HG02759 (cell line): ENCODE data around the gene STK16.
A peak's percentile ranks its signal among the peaks of the same experiment; 100 is the strongest.
"Not testable (repeated sequence)": the region's sequence is repeated elsewhere in the genome, so short reads cannot be mapped to it uniquely, and the experiment has no call there.

Experiments used
- ATAC-seq: cut with Tn5 transposase; IDR thresholded peaks from one replicate; pipeline ENCODE4 v1.9.1; 2021; ENCODE audit warnings: mild to moderate bottlenecking, moderate library complexity; ENCODE audit not compliant: unreplicated experiment

The STK16 gene

DNA sequence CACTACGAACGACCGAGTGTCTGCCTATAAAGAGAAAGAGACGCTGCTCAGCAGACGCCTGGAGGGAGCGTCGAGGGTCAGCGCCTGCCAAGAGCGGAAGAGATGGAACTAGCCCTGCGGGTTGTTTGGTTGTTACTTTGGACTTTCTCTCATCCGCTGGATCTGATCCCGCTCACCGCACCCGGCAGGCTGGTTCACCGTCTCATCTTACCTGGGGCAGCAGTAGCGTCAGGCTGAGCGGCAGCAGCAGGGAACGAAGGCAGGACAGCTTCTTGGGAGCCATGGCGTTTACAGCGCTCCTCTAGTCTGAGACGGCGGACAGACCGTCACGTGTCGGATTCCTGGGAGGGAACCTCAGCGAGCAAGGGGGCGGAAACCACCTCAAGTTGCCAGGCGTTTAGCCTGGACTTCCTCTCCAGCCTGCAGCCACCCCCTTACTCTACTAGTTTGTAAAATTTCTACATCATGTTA, 2.0 kb upstream of the STK16 start:
- ATAC-seq: no peak

DNA sequence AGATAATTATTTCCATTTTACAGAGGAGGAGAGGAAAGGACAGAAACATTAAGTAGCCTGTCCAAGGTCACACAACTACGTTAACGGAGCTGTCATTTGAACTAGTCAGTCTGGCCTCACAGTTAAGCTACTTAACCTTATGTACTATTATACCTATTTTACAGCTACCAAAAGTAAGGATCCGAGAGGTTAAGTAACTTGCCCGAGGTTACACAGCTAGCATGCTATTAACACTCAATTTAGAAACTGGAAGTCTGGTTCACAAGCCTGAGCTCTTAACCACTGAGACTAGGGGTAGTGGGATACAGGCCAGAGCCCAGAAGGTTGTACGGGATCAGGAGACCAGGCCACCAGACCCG, 511 bp upstream of the STK16 start:
- no peak for ATAC-seq

DNA sequence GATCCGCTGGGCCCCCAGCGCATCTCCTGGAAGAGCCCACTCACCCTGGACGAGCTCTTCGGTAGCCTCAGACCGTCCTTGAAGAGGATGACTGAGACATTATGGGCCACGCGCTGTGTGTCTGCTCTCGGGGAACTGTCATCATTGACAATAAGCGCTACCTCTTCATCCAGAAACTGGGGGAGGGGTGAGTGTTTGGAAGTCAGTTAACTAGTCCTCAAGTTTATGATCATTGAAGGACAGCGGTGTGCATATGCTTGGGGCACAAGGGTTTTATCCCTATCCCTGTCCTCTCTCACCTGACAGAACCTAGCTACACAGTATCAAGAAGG, 586 bp downstream of the STK16 start:
- ATAC-seq: no peak

DNA sequence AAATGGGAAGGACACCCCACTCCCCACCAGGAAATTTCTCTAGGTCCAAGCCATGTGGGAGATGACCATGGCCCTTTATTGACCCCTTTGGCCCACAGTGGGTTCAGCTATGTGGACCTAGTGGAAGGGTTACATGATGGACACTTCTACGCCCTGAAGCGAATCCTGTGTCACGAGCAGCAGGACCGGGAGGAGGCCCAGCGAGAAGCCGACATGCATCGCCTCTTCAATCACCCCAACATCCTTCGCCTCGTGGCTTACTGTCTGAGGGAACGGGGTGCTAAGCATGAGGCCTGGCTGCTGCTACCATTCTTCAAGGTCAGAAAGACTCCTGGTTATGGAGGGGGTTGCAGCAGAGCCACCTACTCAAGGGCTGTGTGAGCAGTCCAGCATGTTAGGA, 1.3 kb downstream of the STK16 start:
- ATAC-seq: no peak

DNA sequence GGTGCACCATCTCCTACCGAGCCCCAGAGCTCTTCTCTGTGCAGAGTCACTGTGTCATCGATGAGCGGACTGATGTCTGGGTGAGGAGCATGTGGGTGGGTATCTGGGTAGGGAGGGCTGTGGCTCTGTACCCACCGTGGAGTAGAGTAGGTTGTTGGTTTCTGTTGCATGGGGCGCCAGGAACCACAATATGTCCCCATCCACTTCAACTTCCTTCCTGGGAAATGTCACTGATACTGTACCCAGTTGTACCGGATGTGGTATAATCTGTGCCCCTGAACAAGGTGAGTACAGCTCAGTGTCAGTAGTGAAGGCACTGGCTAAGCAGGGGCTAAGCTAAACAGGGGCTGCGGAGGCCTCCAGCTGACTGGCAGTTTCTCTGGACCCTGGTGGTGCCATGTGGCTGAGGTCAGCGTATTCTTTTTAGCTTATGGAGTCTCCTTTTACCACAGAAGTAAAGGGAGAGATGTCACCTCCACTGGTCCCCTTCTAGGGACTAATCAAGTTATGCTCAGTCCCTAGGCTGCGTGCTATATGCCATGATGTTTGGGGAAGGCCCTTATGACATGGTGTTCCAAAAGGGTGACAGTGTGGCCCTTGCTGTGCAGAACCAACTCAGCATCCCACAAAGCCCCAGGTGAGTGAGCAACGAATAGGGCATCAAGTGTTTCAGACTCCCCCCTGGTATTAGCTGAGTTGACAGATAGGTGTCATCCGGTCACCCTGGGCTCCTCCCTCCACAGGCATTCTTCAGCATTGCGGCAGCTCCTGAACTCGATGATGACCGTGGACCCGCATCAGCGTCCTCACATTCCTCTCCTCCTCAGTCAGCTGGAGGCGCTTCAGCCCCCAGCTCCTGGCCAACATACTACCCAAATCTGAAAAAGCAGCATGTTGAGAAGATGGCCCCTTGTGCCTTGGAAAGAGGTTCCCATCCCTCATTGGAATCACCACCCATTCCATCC, 2.7 kb downstream of the STK16 start:
- ATAC-seq: no peak

DNA sequence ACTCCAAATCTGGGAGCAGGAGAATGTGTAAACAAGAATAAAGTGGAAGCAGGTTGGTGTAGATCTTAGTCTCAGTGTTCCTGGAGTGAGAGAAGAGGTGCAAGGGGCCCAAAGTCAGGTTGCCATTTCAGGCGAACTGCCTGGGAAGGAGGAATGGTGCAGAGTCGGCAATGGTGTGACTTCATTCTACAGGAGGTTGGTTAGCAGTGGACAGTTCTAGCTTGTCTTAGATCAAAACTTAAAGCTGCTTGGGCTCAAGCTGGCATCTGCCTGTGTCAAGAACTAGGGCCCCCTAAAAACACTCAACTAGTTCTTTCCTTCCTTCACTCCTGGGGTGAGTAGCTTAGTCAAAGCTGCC, 3.5 kb downstream of the STK16 start:
- ATAC-seq: no peak

DNA sequence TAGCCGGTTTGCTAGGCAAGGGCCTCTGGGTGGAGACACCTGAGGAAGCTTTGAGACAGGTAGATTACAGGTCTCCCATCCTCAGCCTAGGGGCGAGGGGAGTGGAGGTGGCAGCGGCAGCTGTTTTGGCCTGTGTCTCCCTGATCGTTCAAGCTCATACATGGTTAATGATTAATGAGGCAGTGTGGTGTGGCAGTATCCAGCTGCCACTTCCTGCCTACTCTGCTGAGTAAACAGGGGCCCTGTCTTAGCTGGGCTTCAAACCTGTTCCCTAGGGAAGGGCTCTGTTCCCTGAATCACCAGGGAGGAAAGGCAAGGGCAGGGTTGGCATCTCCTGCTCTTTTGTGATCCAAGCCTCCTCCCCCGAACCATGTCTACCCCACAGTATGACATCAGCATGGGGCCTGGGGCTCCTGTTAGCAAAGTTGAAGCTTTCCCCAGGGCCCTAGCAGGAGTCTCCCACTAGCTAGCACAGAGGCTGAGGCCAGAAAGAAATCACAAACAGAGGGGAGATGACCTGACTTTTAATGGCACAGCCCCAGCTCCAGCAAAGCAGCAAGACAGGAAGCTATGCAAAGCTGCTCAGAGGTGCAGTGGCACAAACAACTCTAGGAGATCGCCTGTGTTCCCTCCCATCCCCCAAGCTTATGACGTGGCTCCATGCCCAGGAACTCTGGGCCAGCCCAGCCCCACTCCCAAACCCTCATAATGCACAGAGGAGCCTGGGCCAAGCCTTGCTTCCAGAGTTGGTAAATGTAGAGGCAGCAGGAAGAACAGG, 4.1 kb downstream of the STK16 start:
- peak; percentile 52 for ATAC-seq

DNA sequence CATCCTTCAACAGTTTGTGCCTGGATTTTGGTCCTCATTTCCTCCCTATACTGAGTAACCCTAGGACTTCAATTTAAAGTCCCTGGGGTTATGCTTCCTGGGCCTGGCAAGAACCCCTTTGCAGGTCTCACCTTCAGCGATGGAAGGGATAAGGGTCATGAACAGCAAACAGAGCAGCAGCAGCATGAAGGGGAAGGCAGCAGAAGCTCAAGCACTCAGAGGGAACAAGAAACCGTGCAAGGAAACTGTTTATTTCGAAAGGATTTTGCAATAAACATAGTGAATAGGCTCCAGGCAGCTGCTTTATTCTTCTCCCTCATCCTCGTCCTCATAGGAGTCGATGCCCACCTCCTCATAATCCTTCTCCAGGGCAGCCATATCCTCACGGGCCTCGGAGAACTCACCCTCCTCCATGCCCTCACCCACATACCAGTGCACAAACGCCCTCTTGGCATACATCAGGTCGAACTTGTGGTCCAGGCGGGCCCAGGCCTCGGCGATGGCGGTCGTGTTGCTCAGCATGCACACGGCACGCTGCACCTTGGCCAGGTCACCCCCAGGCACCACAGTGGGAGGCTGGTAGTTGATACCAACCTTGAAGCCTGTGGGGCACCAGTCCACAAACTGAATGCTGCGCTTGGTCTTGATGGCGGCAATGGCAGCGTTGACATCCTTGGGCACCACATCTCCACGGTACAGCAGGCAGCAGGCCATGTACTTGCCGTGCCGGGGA, 4.9 kb downstream of the STK16 start:
- ATAC-seq: no peak

DNA sequence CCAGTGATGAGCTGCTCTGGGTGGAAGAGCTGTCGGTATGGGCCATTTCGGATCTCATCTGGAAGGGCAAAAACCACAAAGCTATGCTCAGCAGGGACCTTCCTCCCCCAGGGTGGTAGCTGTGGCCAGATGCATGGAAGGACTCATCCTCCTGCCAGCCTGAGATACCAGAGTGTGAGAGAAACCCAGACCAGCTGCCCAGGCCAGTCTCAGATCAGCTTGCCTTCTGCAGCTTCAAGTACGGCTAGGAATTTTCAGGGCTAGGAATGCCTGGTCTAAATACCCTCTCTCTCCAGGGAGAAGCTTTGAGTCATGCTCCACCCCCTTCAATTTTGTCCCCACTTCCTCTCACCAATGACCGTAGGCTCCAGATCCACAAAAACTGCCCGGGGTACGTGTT, 6.4 kb downstream of the STK16 start:
- no peak for ATAC-seq

DNA sequence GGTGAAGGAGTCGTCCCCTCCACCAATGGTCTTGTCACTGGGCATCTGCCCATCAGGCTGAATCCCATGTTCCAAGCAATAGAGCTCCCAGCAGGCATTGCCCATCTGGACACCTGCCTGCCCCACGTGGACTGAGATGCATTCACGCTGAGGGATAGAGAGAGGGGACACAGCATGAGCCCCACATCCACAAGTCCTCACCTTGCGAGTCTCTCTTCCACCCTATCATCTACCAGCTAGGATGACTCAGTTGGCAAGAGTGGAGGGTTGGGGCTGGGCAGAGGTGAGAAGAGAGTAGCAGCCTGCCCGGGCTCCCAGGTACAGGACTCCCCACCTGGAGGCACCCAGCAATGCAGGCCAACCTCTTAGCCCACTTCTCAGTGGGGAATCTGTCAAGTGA, 6.8 kb downstream of the STK16 start:
- ATAC-seq: no peak

DNA sequence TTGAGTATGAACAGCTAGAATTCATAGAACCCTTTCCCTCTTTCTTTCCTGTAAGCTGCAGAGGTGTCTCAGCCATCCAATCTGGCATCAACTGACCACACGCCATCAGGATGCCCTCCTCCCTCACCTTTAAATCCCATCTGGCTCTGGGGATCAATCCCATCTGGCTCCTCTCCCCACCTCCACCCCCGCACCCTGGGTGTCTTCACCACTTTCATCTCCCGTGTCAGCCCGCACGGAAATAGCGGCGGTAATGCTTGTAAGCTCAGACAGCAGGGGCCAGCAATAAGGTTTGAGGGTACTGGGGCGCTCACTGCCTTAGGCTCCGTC, 7.3 kb downstream of the STK16 start:
- ATAC-seq: no peak

DNA sequence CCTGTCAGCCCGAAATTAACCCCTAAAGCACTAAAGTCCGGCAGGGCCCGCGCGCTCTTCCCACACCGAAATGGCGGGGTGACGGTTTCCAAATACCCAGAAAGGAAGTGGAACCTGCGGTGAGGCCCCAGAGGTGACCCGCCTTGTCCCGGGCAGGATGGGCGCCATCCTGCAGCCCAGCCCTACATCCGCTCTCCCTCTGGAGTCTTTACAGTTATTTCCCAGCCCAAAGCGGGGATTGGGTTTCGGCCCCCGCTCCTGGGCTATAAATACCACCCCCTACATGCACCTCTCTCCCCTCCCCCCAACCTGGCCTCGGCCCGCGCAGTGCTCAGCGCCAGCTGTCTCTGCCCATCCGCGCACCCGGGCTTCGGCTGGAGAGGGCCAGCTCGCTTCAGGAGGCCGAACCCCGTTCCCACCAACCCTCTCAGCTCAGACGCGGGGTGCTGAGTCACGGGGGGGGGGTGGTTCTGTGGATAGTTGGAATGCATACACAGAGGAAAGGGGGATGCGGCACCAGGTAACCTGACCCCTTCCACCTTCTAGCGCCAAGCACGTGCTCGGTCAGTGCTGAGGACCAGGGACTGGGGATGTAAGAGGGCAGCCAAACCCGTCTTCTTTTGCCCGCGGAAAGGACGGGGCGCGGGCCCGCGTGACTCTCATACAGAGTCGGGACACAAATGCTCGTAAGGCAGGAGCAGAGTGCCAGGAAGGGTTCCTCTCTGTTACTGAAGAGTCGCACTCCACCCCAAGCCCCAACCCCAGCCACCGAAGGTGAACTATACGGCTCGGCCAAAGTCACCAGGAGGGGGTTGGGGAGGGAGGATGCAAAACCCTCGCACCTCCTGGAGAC, 7.8 kb downstream of the STK16 start, which contains the start of gene TUBA4B:
Gene TUBA4B, plus strand, starts transcription at position 344 of the 853 bp plus-strand sequence. Its CDS starts 165 bp downstream, at position 509.
- peak; percentile 11 for ATAC-seq

DNA sequence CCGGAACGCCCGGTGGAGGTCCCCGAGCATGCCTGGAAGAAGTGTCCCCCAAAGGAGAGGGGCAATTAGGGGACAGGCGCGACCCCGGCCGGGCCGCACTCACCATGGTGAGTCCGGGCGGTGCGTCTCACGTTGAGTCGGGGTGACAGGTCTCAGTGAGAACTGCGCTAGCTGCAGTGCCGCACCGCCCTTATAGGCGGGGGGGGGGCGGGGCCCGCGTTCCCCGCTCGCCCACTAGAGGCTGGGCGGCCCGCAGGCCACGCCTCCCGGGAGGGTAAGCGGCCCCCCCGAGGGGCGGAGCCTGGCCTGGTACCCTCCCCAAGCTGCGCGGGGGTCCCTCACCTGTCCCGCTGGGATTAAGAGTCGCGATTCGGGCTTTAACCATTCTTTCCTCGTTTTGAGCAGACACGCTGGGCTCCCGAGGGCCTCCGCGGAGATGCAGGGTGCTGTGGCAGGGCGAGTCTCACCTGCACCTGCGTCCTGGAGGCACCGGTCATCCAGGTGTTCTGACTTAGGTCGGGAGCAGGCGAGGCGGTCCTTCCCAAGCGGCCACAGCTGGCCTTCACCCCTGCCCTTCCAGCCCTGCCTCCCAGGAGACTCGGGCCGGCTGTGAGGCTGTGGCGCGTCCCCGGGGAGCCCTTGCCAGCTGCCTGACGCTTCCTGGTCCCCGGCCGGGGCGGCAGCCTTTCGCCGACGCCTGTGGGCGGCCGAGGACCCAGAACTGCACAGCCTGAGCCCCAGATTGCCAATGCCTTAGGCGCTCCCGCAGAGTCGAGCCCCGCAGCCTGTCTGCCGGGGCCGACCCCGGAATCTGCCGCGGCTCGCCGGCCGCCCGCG, 8.7 kb downstream of the STK16 start, which contains the start of gene TUBA4A:
Gene TUBA4A, minus strand, starts transcription at position 166 of the 837 bp plus-strand sequence. Its CDS starts 60 bp downstream, at position 106.
- peak; percentile 58 for ATAC-seq

DNA sequence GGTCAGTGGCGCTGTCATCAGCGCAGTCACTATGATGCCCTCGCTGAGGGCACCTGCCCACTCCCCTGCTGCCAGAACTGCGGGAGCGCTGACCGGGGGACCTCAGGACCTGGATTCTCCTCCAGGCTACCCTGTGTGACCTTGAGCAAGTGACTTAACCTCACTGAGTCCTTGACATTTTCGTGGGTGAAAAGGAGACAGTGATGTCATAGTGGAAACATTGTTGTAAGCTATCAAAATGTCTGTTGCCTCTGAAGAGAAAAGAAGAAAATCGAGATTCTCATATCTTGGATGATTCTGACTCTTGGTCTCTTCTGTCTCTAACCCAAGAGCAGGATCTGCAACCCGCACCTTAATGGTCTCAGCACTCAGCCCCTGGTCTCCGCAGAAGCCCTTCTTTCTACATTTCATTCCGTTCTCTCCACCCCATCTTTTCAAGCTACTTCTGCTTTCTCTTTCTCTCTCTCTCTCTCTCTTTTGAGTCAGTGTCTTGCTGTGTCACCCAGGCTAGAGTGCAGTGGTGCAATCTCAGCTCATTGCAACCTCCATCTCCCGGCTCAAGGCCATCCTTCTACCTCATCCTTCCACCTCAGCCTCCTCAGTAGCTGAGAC, 9.4 kb downstream of the STK16 start:
- ATAC-seq: peak; percentile 24

DNA sequence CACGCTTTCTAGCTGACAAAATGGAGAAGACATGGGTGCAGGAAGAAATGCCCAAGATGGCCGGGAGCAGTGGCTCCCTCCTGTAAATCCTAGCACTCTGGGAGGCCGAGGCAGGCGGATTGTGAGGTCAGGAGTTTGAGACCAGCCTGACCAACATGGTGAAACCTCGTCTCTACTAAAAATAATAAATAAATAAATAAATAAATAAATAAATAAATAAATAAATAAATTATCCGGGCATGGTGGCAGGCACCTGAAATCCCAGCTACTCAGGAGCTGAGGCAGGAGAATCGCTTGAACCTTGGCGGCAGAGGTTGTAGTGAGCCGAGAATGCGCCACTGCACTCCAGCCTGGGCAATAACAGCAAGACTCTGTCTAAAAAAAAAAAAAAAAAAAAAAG, 13.7 kb downstream of the STK16 start:
- ATAC-seq: not testable (repeated sequence)

DNA sequence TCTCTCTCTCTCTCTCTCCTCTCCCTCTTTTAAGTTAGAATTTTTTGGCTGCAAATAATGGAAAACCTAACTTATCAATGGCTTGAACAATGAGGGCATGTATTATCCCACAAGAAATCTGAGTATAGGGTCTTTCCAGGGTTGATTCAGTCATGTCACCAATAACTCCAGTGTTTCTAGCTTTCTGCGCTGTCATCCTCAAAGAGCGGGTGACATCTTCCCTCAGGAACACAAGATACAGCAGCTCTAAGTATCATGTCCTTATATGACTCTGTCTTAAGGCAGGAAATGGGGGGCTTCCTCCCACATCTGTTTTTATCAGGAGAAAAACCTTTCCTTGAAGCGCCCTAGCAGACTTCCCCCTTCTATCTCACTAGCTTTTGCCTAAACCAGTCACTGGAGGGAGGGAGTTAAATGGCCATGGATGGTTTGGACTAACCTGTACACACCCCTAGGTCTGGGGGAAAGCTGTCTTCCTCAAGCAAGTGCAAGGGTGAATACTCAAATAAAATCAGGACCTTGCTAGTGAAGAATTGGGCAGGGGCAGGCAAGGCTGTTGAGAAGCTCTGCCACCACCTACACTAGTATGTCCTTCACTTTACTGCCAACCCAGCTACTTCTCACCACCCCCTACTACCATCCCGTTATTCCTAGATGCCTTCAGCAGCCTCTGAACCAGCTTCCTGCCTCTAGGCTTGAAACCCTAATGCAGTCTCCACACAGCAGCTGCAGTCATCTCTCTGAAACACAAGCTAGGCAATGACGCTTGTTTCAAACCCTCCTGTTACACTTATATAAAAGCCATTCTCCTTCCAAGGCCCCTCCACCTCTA, 16.0 kb downstream of the STK16 start:
- ATAC-seq: no peak

DNA sequence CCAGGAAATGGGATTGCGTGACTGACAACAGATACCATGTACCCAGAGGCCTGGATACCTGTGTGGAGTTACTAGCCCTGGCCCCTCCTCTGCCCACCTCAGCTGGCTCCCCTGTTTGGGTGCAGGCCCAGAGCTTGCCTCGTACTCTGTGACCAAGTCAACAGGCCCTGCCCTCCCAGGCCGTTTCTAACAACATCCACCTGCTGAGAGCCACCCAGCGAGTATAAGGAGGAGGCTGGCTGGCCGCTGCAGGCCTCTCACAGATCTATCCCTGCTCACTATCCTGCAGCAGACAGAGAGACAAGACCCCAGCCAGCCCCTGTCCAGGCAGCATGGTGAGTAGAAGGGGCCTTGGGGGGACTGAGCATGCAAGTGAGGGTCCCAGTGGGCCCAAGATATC, 21.0 kb downstream of the STK16 start:
- ATAC-seq: no peak

DNA sequence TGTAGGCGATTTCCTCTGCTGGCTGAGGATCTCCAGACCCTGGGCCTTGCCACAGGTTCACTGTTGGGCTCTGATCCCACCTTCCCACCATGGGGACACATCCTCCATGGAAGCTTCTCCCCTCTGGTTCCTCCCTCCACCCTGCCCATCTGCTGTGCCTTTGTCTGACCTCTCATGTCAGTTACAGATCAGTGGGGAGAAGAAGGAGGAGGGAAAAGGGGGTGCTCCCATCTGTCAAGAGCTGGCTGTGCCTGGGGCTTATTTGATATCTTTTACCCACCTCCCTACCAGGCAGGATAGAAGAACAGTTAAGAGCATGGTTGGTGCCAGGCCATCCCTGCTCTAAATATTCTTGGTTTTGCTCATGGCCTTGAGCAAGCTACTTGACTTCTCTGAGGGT, 21.6 kb downstream of the STK16 start:
- ATAC-seq: no peak
